ENCODE data around the gene GALNT12.
A peak's percentile ranks its signal among the peaks of the same experiment; 100 is the strongest.

Gene GALNT12

GRCh38 chr9:98834386-98834785 lies 26.9 kb downstream of the GALNT12 start:
- DNase-seq, result no peak

- DNase-seq, result no peak
These were observed 28.7 kb downstream of the GALNT12 start for GRCh38 chr9:98836206-98836605.

- no peak for DNase-seq
These were observed 30.0 kb downstream of the GALNT12 start for GRCh38 chr9:98837516-98837915.

GRCh38 chr9:98838155-98838867 lies 30.8 kb downstream of the GALNT12 start:
- DNase-seq, result no peak

DNA sequence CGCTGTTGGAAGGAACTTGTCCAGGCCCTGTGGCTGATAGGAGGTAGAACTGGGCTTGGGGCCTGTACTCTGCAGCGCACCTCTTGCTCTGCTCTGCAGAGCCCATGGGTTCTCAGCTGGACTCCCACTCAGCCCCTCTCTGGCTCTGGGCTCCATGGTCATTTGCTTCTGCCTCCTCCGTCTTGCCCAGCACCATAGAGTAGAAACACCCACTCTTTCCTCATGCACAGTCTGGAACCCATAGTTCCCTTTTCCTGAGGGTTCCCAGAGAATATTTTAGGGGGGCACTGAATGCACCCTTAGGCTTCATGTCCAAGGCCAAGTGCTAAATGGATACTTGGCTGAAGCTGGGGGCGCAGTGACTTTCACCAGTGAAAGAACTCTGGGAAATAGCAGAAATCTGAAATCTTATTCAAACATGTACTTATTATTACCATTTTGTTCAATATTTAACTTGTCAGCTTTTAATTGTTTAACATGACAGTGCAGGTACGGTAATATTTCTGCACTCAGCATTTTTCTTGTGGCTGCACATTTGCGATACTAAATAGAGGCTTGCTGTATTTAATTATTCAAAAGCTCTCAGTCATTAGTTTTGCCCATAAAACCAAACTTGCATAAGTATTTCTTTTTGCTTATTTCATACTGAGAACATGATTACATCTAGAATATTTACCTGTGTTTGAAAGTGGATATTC lies 31.5 kb downstream of the GALNT12 start:
- DNase-seq, result no peak

DNA sequence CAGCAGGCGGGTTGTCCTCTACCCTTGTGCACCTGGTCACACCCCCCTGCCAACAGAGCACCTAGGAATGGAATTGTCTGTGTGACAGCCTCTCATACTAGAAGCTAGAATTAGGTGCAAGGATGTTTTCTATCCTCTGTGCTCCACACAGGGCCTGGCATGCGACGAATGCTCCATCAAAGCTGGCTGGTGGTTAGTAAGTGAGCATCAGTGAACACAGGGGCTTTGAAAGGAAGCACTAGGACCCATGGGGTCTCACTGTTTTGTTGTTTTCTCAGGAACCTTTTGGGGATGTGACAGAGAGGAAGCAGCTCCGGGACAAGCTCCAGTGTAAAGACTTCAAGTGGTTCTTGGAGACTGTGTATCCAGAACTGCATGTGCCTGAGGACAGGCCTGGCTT lies 32.3 kb downstream of the GALNT12 start:
- no peak for DNase-seq

DNA sequence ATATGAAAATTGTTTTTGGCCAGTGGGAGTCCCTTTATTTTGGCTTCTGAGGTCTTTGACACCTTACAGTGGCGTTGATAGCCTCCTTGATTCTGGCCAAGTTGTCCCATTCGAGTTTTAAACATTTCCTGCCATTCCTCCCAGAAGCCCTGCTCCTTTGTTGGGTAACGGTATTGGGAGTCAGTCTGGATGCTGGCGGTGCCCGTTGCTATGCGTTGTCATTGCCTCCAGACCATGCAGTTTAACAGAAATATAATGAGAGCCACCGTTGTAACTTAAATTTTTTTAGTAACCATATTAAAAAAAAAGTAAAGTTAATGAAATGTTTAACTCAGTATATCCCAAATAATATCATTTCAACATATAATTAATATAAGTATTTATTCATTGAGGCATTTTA lies 35.0 kb downstream of the GALNT12 start:
- no peak for DNase-seq

DNA sequence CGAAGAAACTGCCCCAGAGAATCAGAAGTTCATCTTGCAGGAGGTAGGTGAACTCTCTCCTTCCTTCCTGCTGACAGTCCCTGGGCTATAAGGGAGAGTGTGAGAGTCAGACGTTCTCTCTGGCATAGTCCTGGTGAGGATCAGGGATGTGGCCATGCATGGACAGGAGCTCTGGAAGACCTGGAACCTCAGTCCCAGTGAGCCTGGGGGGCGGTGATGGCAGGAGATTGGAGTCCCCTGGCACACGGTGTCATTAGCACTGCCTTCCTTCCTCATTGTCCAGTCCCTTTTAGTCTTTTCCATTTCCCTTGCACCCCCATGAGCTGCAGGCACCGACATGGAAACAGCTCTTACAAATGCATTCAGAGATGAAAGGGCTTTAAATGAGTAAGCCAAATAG lies 38.6 kb downstream of the GALNT12 start:
- DNase-seq, result no peak

GRCh38 chr9:98846879-98847278 lies 39.4 kb downstream of the GALNT12 start:
- no peak for DNase-seq

- peak; percentile 68 for DNase-seq
These were observed 41.1 kb downstream of the GALNT12 start for GRCh38 chr9:98848450-98849149.

GRCh38 chr9:98849563-98849962 lies 42.1 kb downstream of the GALNT12 start:
- DNase-seq, result no peak

GRCh38 chr9:98850851-98851729 lies 43.6 kb downstream of the GALNT12 start:
- no peak for DNase-seq

- DNase-seq, result no peak
These were observed 44.4 kb downstream of the GALNT12 start for GRCh38 chr9:98851730-98852459.

DNA sequence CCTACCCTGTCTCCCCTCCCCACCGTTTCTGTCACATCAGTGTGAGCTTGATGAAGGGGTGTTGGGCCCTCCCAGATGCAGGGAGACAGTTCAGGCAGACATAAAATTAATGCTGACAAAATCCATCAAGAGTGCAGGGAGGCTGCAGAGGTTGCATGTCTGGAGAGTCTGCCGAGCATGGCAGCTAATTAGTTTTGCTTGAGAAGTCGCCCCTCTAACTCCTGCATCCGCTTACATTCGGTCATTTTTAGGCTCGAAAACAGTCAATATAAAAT lies 44.9 kb downstream of the GALNT12 start:
- no peak for DNase-seq

GRCh38 chr9:98852961-98853360 lies 45.5 kb downstream of the GALNT12 start:
- DNase-seq, result no peak

DNA sequence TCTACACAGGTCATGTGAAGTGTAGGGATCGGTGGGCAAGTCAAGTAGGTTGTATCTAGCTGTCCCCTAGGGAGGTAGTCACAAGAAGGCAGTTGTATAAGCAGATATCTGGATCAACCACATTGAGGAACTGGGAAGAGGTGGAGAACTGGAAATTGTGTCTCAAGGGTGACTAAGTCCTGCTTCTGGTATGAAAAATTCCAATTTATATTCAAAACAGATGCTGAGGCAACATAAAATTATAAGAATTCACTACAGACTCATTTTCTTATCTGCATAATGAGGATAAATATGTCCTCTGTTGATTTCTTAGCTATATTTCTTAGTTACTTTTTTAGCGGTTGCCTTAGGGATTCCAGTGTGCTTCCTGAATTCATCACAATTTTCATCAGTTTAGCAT lies 46.8 kb downstream of the GALNT12 start:
- DNase-seq, result no peak

GRCh38 chr9:98855592-98855991 lies 48.1 kb downstream of the GALNT12 start:
- no peak for DNase-seq

- no peak for DNase-seq
These were observed 49.5 kb downstream of the GALNT12 start for GRCh38 chr9:98856982-98857381.

DNA sequence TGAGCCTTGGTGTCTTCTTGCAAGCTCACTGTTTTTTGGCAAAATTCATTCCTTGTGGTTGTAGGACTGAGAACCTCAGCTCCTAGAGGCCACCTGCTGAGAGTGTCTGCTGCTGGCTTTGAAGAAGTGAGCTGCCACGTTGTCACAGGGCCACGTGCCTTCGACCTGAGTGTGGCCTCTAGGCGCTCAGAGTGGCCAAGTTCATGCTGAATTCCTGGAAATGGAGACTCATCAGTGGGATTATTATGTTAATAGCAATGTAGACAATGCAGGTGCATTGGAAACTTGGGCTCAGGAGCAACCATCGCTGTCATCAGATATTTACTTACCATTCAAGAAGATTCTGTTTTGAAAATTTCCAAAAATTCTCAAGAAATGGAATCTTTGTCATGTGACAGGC lies 52.5 kb downstream of the GALNT12 start:
- DNase-seq, result no peak

- no peak for DNase-seq
These were observed 53.4 kb downstream of the GALNT12 start for GRCh38 chr9:98860871-98861293.

GRCh38 chr9:98861781-98862504 lies 54.5 kb downstream of the GALNT12 start:
- no peak for DNase-seq

GRCh38 chr9:98862936-98863335 lies 55.5 kb downstream of the GALNT12 start:
- DNase-seq, result no peak
